G401 (cell line): ENCODE measurements around the gene LYZL2. TPM values are rescaled to one million over a fixed set of nuclear protein-coding genes. Genes with fewer than 3 reads are reported as not detected.
"Not testable (repeated sequence)": the region's sequence is repeated elsewhere in the genome, so short reads cannot be mapped to it uniquely, and the experiment has no call there.

Experiments
- DNase-seq: peaks from one replicate; pipeline ENCODE4 v3.0.0-alpha.2; 2015; ENCODE audit warnings: low spot score
- in situ Hi-C: cut with HindIII; loops from 2 replicates; pipeline ENCODE4 v1.10.0; 2016; ENCODE audit warnings: low sequenced_read_pairs, mixed read lengths
- total RNA-seq: library from RNA; depleted of rRNA; stranded (reverse); fragments of >200 nt; shearing (Covaris generic); gene quantifications from 2 replicates; pipeline ENCODE4 v1.2.3, GENCODE V29; 2014

The LYZL2 gene
- total RNA-seq, 1 experiment from 2014 or later, result not detected

- in situ Hi-C loops, result no loop called here
- DNase-seq, result no peak
Observed at GRCh38 chr10:30598105-30598776, 31.3 kb downstream of the LYZL2 start.

GRCh38 chr10:30597433-30597824 is 32.1 kb downstream of the LYZL2 start:
- DNase-seq, in situ Hi-C loops: not testable (repeated sequence)

DNA sequence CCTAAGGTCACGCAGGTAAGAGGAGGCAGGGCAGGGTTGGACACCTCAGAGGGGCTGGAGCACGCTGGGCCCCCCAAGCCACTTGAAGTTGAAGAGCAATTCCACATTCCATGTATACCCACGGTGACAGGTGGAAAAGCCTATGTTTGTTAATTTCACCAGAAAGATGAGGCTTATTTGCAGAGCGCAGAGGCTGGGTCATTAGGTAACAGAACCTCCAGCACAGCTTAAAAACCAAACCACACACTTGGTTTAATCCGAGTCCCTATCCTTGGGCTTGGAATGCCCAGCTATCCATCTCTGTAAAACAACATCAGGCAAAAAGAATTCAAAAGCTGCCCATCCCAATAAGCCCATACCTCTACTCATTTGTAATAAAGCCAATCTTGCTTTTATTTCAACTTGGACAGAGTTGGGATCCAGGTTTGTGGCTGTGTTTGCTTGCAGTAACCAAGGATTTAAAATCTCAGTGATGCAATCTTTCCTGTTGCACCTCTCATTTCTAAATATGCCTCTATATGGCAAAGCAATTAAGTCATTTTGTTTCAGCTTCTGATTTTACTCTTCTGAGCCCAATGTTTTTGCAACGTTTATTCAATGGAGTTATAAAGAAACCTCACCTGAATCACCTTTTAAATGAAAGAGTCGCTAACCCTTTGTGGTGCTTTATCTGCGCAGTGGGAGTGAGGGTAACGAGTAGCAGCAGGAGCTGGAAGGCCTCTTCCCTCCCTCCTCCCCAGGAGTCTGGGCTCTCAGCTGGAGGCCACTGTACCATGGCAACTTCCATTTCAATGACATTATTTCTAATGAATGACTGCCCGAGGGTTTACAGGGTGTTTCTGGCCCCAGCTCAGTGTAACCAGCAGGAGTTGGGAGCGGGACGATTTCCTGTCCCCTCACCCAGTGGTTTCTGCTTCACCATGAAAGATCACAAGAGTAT is 32.8 kb downstream of the LYZL2 start:
- in situ Hi-C loops, DNase-seq: not testable (repeated sequence)

DNA sequence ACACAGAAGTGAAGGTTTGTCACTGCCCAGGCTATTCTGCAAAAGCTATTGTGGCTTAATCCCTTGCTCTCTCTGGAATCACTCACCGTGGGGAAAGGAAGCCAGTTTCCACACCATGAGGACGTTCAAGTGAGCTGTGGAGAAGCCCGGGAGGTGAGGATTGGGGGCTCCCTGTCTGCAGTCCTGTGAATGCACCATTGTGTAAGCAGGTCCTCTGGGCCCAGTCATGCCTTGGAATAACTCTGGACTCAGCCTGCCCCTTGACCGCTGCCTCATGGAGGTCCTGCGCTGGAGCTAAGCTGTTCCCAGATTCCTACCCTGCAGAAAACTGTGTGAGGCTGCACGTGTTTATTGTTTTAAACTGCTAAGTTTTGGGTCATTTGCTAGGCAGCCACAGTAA is 33.5 kb downstream of the LYZL2 start:
- in situ Hi-C loops, result no loop called here

DNA sequence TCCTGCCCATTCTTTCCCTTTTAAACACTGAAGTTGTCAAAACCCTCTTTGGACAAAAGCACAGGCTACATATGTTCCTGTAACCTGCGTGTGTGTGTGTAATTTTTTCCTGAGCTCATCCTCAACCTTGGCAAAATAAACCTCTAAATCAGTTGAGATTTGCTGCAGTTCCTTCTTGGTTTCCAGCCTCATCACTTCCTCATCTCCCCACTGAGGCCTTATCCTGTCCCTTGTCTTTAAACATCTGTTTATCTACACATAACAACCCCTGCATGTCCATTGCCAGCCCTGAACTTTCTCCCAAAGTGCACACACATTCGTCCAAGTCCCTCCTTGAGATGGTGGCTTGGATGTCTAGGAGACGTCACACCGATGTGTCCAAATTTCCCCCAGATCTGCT is 35.5 kb downstream of the LYZL2 start:
- in situ Hi-C loops, result no loop called here
- no peak for DNase-seq

More for the DNA sequence above, 33.5 kb downstream of the LYZL2 start:
- DNase-seq, result no peak

GRCh38 chr10:30592770-30593169 is 36.8 kb downstream of the LYZL2 start:
- in situ Hi-C loops, DNase-seq: not testable (repeated sequence)

DNA sequence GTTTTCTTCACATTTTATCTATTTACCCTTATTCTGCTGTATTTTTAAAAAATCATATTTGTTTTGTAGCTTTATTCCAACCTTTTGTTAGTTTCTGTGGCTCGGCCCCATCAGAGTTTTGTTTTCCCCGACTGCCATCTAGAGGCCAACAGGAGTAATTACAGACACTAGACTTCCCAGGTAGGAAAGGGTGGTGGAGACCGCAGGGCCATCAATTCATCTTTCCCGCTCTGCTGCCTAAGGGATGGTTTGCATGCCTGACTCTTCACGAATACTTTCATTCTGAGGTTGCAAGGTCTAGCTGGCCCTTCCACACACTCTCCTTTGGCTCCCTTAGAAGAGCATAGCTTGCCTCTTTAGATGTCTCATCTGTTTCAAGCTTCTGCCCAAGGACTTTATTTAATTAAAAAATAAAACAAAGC is 38.3 kb downstream of the LYZL2 start:
- peak; percentile 63 for DNase-seq
- in situ Hi-C loops, result no loop called here

DNA sequence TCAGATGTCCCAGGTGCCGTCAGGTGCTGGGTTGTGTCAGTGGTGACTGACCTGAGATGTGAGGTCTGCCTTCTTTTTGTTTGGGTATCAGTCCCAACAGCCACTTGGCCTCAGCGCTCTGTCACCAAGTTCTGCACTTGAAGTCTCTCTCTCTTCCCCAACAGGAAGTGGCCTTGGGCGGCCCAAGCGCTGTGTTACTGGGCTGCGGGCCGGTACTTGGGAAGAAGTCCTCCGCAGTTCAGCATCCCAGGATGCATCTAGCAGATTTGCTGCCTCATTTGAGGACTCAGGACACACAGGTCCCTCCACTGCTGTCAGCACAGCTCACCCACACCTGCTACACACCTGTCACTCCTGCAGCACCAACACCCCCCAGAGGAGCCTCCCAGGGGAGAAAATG is 40.1 kb downstream of the LYZL2 start:
- no peak for DNase-seq
- in situ Hi-C loops, result no loop called here

DNA sequence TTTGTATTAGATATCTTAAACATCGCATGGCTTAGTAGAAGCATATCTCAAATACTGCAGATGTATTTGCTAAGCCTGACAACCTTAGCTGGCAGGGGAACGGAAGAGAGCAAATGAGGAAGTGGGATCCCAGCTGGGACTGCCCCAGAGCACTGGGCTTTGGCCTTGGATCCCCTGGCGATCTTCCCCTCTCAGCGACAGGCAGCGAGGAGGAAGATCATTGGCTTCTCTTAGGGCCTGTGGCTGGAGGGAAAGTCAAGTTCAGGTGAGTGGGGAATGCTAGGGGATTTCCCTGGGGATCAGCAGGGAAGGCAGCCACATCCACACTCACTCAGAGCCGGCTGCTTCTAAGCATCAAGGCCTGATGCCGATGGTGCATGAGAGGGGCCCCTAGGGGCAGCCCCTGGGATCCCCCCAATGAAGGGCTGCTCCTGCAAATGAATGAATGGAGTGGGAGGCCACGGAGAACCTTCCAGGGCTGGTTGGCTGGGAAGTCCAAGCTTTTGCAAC is 42.0 kb downstream of the LYZL2 start:
- DNase-seq, result no peak
- in situ Hi-C loops, result no loop called here

GRCh38 chr10:30586828-30587227 is 42.7 kb downstream of the LYZL2 start:
- in situ Hi-C loops, result no loop called here

DNA sequence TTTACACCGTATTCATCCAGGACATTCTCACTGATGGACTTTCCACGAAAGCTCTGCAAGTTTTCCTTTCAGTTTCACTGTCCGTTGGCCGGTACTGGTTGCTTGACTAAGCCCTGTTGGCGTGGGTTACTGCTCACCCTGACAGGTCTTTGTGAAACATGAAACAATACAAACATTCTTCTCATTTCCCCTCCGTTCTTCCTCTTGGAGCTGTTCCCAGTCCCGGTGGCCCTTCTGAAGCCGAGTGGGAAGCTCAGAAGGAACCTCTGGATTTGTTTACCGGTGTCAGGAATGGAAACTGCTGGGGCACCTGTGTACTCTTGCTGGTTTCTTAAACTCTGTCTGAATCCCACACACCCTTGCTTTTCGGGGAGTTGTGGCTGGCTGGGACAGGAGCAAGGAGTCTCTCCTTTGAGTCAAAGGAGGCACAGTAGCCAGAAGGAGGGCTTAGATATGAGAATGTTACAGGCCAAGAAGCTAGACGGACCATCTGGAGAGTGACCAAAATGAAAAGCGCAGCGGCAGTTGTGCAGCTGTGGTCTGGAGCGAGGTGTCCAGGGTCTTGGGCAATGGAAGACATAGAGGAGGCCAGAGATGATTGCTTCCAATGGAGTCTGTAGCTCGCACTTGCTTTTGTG is 45.7 kb downstream of the LYZL2 start:
- in situ Hi-C loops, result no loop called here

More at GRCh38 chr10:30586828-30587227, 42.7 kb downstream of the LYZL2 start:
- no peak for DNase-seq

DNA sequence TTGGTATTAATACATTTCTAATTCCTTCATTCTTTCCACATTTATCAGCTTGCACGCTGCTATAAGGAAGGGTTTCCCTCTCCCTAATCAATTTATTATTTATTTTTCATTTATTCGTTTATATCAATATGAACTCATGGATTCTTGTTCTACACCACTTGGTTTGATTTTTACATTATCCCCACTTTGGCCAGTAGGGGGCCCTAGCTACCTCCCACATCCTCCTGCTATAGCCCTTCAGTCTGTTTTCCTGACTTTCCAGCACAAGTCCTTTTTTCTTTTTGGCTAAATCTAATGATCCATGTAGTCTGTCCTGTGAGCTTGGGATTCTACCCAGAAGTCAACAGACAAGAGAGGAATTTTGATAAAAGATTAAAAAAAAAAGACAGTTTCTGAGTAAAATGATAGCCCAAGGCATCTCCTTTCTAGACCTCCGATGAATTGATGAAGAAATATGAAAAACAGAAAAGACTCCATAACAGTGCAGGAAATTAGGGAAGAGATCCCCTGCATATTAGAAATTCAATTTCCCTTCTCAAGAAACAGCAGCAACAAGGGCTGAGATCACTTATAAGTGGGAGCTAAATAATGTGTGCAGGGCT is 47.7 kb downstream of the LYZL2 start:
- DNase-seq, result peak; percentile 8
- in situ Hi-C loops, result no loop called here

More for the DNA sequence above, 45.7 kb downstream of the LYZL2 start:
- DNase-seq, result no peak

DNA sequence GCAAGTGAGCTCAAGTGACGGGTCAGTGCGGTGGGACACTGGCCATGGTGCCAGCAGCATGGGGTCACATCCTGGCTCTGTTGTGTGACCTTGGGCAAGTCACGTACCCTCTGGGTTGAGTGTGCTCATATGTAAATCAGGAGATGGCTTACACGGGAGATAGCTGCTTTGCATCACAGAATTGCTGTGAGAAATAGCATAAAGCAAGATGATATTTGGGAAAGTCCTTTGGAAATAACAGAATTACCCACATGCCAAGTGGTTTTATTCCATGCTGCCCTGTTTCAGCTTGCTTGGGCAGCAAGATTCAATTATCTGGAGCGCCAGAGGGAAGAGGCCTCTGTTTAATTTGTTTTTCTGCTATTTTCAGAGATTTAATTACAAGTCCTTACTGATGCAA is 48.9 kb downstream of the LYZL2 start:
- no peak for DNase-seq
- in situ Hi-C loops, result no loop called here

- DNase-seq, result no peak
- in situ Hi-C loops, result no loop called here
Observed at GRCh38 chr10:30580241-30580640, 49.3 kb downstream of the LYZL2 start.

- in situ Hi-C loops, result no loop called here
- DNase-seq, result no peak
Observed at GRCh38 chr10:30579574-30579973, 50.0 kb downstream of the LYZL2 start.

- DNase-seq, result no peak
- in situ Hi-C loops, result no loop called here
Observed at GRCh38 chr10:30577048-30577447, 52.5 kb downstream of the LYZL2 start.

DNA sequence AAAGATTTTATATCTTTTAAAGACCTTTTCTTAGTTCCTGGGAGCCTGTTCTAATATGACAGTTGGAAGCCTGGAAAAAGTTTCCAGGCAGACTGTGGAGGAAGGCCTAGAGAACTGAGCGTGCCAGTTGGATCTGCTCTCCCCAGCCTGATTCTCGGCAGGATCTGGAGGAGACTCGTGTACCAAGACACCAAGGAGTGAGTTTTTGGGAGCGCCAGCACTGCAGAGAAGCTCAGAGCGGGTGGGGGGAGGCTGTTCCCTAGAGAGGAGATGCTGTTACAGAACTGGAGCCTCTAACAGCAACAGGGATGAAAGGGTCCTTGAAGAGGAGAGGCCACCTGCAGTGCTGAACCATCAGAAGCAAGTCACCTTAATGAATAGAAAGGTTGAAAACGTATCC is 52.9 kb downstream of the LYZL2 start:
- DNase-seq, result no peak
- in situ Hi-C loops, result no loop called here

- in situ Hi-C loops, result no loop called here
- DNase-seq, result no peak
Observed at GRCh38 chr10:30574432-30574796, 55.1 kb downstream of the LYZL2 start.

GRCh38 chr10:30573721-30574431 is 55.7 kb downstream of the LYZL2 start:
- in situ Hi-C loops, result no loop called here
- DNase-seq, result no peak
